Measurements from ENCODE around the gene BRD4. TPM values are rescaled to one million over a fixed set of nuclear protein-coding genes. Genes with fewer than 3 reads are reported as not detected.

The BRD4 gene
- total and polyA plus RNA-seq, 2 experiments from 2014 or later: 63.8 to 115 TPM

DNA sequence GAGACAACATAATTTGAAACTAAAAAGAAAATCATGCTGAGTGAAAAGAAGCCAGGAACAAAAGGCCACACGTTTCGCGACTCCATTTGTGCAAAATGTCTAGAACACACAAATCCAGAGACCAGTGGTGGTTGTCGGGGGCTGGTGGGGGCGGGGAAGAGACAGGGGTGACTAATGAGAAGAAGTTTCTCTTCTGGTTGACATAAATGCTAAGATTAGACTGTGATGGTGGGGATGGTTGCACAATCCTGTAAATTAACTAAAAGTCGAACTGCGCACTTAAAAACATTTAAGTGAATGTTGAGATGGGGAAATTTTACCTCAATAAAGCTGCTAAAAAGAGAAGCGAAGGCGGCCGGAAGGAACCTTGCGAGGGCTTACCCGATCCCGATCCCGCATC is 40.1 kb upstream of the BRD4 start:
- H3K9me3 Mint-ChIP-seq: no peaks in the 10 kb centered on the region
- Histone ChIP-seq H3F3A (replicated peaks; ENCODE audit: low read depth) (no peaks in the 10 kb centered on the region), H3K36me3 (ENCODE audit: insufficient read depth) (peaks cover 23% of the 10 kb centered on the region), H4K20me1 (replicated peaks; ENCODE audit: insufficient read depth) (peaks cover 28% of the 10 kb centered on the region), H2AFZ (no peak overlapping the region), H3K4me2 (no peak overlapping the region), H3K9me2 (ENCODE audit: insufficient read depth) (no peaks in the 10 kb centered on the region), H3K4me1 (ENCODE audit: insufficient read depth) (peaks cover 4% of the 10 kb centered on the region; the same call in 1 of the 2 replicates), H3K27me3 (ENCODE audit: insufficient read depth) (no peaks in the 10 kb centered on the region), H3K27ac (ENCODE audit: low read depth) (no peak overlapping the region), H3K79me2 (replicated peaks; ENCODE audit: insufficient read depth) (peaks cover 61% of the 10 kb centered on the region), H3K4me3 (no peak overlapping the region)
- H3K27ac Mint-ChIP-seq: no peak overlapping the region
- H3K4me3 Mint-ChIP-seq: no peak overlapping the region
- H3K27me3 Mint-ChIP-seq (ENCODE audit: insufficient read depth, low read depth, poor library complexity): peaks cover 10% of the 10 kb centered on the region
- H3K4me1 Mint-ChIP-seq: peaks cover 6% of the 10 kb centered on the region
- peaks cover 59% of the 10 kb centered on the region for H3K36me3 Mint-ChIP-seq (ENCODE audit: low read depth)
- ATAC-seq: no peak
- DNase-seq (ENCODE audit: low spot score): no peak
- TF ChIP-seq, protein P1, sequence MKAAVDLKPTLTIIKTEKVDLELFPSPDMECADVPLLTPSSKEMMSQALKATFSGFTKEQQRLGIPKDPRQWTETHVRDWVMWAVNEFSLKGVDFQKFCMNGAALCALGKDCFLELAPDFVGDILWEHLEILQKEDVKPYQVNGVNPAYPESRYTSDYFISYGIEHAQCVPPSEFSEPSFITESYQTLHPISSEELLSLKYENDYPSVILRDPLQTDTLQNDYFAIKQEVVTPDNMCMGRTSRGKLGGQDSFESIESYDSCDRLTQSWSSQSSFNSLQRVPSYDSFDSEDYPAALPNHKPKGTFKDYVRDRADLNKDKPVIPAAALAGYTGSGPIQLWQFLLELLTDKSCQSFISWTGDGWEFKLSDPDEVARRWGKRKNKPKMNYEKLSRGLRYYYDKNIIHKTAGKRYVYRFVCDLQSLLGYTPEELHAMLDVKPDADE (IDR thresholded peaks at IDR 0.05): no peak
- TF ChIP-seq, protein P2, sequence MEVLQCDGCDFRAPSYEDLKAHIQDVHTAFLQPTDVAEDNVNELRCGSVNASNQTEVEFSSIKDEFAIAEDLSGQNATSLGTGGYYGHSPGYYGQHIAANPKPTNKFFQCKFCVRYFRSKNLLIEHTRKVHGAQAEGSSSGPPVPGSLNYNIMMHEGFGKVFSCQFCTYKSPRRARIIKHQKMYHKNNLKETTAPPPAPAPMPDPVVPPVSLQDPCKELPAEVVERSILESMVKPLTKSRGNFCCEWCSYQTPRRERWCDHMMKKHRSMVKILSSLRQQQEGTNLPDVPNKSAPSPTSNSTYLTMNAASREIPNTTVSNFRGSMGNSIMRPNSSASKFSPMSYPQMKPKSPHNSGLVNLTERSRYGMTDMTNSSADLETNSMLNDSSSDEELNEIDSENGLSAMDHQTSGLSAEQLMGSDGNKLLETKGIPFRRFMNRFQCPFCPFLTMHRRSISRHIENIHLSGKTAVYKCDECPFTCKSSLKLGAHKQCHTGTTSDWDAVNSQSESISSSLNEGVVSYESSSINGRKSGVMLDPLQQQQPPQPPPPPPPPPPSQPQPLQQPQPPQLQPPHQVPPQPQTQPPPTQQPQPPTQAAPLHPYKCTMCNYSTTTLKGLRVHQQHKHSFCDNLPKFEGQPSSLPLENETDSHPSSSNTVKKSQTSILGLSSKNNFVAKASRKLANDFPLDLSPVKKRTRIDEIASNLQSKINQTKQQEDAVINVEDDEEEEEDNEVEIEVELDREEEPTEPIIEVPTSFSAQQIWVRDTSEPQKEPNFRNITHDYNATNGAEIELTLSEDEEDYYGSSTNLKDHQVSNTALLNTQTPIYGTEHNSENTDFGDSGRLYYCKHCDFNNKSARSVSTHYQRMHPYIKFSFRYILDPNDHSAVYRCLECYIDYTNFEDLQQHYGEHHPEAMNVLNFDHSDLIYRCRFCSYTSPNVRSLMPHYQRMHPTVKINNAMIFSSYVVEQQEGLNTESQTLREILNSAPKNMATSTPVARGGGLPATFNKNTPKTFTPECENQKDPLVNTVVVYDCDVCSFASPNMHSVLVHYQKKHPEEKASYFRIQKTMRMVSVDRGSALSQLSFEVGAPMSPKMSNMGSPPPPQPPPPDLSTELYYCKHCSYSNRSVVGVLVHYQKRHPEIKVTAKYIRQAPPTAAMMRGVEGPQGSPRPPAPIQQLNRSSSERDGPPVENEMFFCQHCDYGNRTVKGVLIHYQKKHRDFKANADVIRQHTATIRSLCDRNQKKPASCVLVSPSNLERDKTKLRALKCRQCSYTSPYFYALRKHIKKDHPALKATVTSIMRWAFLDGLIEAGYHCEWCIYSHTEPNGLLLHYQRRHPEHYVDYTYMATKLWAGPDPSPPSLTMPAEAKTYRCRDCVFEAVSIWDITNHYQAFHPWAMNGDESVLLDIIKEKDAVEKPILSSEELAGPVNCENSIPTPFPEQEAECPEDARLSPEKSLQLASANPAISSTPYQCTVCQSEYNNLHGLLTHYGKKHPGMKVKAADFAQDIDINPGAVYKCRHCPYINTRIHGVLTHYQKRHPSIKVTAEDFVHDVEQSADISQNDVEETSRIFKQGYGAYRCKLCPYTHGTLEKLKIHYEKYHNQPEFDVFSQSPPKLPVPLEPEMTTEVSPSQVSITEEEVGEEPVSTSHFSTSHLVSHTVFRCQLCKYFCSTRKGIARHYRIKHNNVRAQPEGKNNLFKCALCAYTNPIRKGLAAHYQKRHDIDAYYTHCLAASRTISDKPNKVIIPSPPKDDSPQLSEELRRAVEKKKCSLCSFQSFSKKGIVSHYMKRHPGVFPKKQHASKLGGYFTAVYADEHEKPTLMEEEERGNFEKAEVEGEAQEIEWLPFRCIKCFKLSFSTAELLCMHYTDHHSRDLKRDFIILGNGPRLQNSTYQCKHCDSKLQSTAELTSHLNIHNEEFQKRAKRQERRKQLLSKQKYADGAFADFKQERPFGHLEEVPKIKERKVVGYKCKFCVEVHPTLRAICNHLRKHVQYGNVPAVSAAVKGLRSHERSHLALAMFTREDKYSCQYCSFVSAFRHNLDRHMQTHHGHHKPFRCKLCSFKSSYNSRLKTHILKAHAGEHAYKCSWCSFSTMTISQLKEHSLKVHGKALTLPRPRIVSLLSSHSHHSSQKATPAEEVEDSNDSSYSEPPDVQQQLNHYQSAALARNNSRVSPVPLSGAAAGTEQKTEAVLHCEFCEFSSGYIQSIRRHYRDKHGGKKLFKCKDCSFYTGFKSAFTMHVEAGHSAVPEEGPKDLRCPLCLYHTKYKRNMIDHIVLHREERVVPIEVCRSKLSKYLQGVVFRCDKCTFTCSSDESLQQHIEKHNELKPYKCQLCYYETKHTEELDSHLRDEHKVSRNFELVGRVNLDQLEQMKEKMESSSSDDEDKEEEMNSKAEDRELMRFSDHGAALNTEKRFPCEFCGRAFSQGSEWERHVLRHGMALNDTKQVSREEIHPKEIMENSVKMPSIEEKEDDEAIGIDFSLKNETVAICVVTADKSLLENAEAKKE (CRISPR knock-in tag; IDR thresholded peaks at IDR 0.05): no peak
- no peak for TF ChIP-seq EZH2 (IDR thresholded peaks at IDR 0.05; ENCODE audit: low read depth, unreplicated experiment)
- TF ChIP-seq EZH2phosphoT487 (IDR thresholded peaks at IDR 0.05; ENCODE audit: unreplicated experiment): no peak
- TF ChIP-seq NANOG (IDR thresholded peaks at IDR 0.05; ENCODE audit: borderline replicate concordance): no peak
- TF ChIP-seq ZNF331 (CRISPR knock-in tag; IDR thresholded peaks at IDR 0.05; ENCODE audit: low read depth): no peak
- TF ChIP-seq, protein P3, sequence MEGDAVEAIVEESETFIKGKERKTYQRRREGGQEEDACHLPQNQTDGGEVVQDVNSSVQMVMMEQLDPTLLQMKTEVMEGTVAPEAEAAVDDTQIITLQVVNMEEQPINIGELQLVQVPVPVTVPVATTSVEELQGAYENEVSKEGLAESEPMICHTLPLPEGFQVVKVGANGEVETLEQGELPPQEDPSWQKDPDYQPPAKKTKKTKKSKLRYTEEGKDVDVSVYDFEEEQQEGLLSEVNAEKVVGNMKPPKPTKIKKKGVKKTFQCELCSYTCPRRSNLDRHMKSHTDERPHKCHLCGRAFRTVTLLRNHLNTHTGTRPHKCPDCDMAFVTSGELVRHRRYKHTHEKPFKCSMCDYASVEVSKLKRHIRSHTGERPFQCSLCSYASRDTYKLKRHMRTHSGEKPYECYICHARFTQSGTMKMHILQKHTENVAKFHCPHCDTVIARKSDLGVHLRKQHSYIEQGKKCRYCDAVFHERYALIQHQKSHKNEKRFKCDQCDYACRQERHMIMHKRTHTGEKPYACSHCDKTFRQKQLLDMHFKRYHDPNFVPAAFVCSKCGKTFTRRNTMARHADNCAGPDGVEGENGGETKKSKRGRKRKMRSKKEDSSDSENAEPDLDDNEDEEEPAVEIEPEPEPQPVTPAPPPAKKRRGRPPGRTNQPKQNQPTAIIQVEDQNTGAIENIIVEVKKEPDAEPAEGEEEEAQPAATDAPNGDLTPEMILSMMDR (conservative IDR thresholded peaks at IDR 0.05; ENCODE audit: low read depth in 2 of 2): no peak
- TF ChIP-seq JUNB (IDR thresholded peaks at IDR 0.05; ENCODE audit: unreplicated experiment): no peak
- no peak for TF ChIP-seq STAT1 (IDR thresholded peaks at IDR 0.05; ENCODE audit: unreplicated experiment)
- no peak for TF ChIP-seq ZNF114 (CRISPR knock-in tag; IDR thresholded peaks at IDR 0.05)
- no peak for TF ChIP-seq POLR2AphosphoS5 (IDR thresholded peaks at IDR 0.05; ENCODE audit: low read depth)
- TF ChIP-seq, protein P4, sequence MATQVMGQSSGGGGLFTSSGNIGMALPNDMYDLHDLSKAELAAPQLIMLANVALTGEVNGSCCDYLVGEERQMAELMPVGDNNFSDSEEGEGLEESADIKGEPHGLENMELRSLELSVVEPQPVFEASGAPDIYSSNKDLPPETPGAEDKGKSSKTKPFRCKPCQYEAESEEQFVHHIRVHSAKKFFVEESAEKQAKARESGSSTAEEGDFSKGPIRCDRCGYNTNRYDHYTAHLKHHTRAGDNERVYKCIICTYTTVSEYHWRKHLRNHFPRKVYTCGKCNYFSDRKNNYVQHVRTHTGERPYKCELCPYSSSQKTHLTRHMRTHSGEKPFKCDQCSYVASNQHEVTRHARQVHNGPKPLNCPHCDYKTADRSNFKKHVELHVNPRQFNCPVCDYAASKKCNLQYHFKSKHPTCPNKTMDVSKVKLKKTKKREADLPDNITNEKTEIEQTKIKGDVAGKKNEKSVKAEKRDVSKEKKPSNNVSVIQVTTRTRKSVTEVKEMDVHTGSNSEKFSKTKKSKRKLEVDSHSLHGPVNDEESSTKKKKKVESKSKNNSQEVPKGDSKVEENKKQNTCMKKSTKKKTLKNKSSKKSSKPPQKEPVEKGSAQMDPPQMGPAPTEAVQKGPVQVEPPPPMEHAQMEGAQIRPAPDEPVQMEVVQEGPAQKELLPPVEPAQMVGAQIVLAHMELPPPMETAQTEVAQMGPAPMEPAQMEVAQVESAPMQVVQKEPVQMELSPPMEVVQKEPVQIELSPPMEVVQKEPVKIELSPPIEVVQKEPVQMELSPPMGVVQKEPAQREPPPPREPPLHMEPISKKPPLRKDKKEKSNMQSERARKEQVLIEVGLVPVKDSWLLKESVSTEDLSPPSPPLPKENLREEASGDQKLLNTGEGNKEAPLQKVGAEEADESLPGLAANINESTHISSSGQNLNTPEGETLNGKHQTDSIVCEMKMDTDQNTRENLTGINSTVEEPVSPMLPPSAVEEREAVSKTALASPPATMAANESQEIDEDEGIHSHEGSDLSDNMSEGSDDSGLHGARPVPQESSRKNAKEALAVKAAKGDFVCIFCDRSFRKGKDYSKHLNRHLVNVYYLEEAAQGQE (IDR thresholded peaks at IDR 0.05; ENCODE audit: unreplicated experiment): no peak
- no peak for TF ChIP-seq CREB1 (CRISPR knock-in tag; IDR thresholded peaks at IDR 0.05; ENCODE audit: low read depth)
